C4-2B (cell line): ENCODE data around the gene AHSG.

ENCODE experiments used
- CTCF ChIP-seq: fragments of 450-650 bp; conservative IDR thresholded peaks from 2 replicates; pipeline ENCODE4 v1.5.1; 2017; ENCODE audit warnings: mild to moderate bottlenecking
- ZFX ChIP-seq: fragments of 450-650 bp; IDR thresholded peaks from 2 replicates; pipeline ENCODE4 v1.6.1; 2017

GRCh38 chr3:186588632-186589031 is 24.2 kb upstream of the AHSG start:
- TF ChIP-seq CTCF (no peak), ZFX (no peak)
